HepG2 (cell line): ENCODE results near the gene NISCH. TPM values are rescaled to one million over a fixed set of nuclear protein-coding genes. Genes with fewer than 3 reads are reported as not detected.

Experiments used
- ATM ChIP-seq: fragments of 450-650 bp; IDR thresholded peaks from 2 replicates; pipeline ENCODE4 v1.7.1; 2017; ENCODE audit warnings: mild to moderate bottlenecking, borderline replicate concordance
- JUNB ChIP-seq: sonication (generic); formaldehyde crosslinking; IDR thresholded peaks from 2 replicates; pipeline ENCODE4 v1.8.0; 2022; ENCODE audit warnings: missing genetic modification reagents, mild to moderate bottlenecking, borderline replicate concordance
- MBD4 ChIP-seq: IDR thresholded peaks from 2 replicates; pipeline ENCODE4 v1.6.1; 2012; ENCODE audit warnings: low read length, inconsistent platforms, borderline replicate concordance
- NBN ChIP-seq: fragments of 450-650 bp; conservative IDR thresholded peaks from 2 replicates; pipeline ENCODE4 v1.6.1; 2017
- NR1H2 ChIP-seq: sonication (generic); formaldehyde crosslinking; IDR thresholded peaks from 2 replicates; pipeline ENCODE4 v1.8.1; 2022; ENCODE audit warnings: low read depth, missing genetic modification reagents, borderline replicate concordance
- NR2C2 ChIP-seq: sonication (generic); formaldehyde crosslinking; IDR thresholded peaks from 2 replicates; pipeline ENCODE4 v1.4.0; 2020; ENCODE audit warnings: missing genetic modification reagents, mild to moderate bottlenecking, moderate library complexity, borderline replicate concordance
- RBAK ChIP-seq: sonication (generic); formaldehyde crosslinking; IDR thresholded peaks from 2 replicates; pipeline ENCODE4 v1.5.1; 2020; ENCODE audit warnings: mild to moderate bottlenecking, missing genetic modification reagents
- RBM39 ChIP-seq: fragments of 200-400 bp; formaldehyde crosslinking; IDR thresholded peaks from one replicate; pipeline ENCODE4 v1.6.1; 2018; ENCODE audit warnings: antibody characterized with exemption, mild to moderate bottlenecking, low read depth, low read length; ENCODE audit not compliant: poor library complexity, severe bottlenecking
- RXRA ChIP-seq: sonication (generic); formaldehyde crosslinking; IDR thresholded peaks from 2 replicates; pipeline ENCODE4 v1.5.1; 2020; ENCODE audit warnings: missing genetic modification reagents
- SMARCC2 ChIP-seq: fragments of 450-650 bp; IDR thresholded peaks from 2 replicates; pipeline ENCODE4 v1.6.1; 2017; ENCODE audit warnings: antibody characterized with exemption, mild to moderate bottlenecking
- ZBTB38 ChIP-seq: sonication (generic); formaldehyde crosslinking; IDR thresholded peaks from 2 replicates; pipeline ENCODE4 v1.5.1; 2020; ENCODE audit warnings: mild to moderate bottlenecking, missing genetic modification reagents
- ZFP36L2 ChIP-seq: sonication (generic); formaldehyde crosslinking; IDR thresholded peaks from 2 replicates; pipeline ENCODE4 v1.4.0; 2020; ENCODE audit warnings: missing genetic modification reagents
- ZNF235 ChIP-seq: sonication (generic); formaldehyde crosslinking; IDR thresholded peaks from 2 replicates; pipeline ENCODE4 v1.8.1; 2023; ENCODE audit warnings: mild to moderate bottlenecking, missing genetic modification reagents, borderline replicate concordance
- ZNF619 ChIP-seq: sonication (generic); formaldehyde crosslinking; IDR thresholded peaks from 2 replicates; pipeline ENCODE4 v1.4.0; 2020; ENCODE audit warnings: mild to moderate bottlenecking, missing genetic modification reagents
- ZNF724P ChIP-seq: sonication (generic); formaldehyde crosslinking; IDR thresholded peaks from 2 replicates; pipeline ENCODE4 v1.8.0; 2022; ENCODE audit warnings: missing genetic modification reagents, borderline replicate concordance
- polyA plus RNA-seq, 8 experiments: library from polyadenylated mRNA; depleted of rRNA in 3 of 8; stranded (reverse) in 7 of 8; unstranded in 1 of 8; fragments of >200 nt; fragmentation: Illumina TruSeq in 4 of 8; extraction: Trizol in 4 of 8; gene quantifications; 2 replicates each; pipeline versions ENCODE4 v1.2.1 to v1.2.3, GENCODE V29; 2011 to 2016; ENCODE audit warnings: low read depth in 4 of 8, missing spikeins in 1 of 8, mixed read lengths in 1 of 8; ENCODE audit not compliant: insufficient read depth in 1 of 8
- total RNA-seq, 5 experiments: library from RNA; depleted of rRNA; stranded (reverse); fragments of >200 nt; fragmentation: Illumina TruSeq; extraction: Trizol; gene quantifications; 2 replicates each; pipeline ENCODE4 v1.2.3, GENCODE V29; 2016; ENCODE audit warnings: low read depth in 1 of 5
- TF ChIP-seq, protein P1 (sequence below): sonication (generic); formaldehyde crosslinking; IDR thresholded peaks from 2 replicates; pipeline ENCODE4 v1.4.0; 2020; ENCODE audit warnings: missing genetic modification reagents
- TF ChIP-seq, protein P2 (sequence below): sonication (generic); formaldehyde crosslinking; IDR thresholded peaks from 2 replicates; pipeline ENCODE4 v1.4.0; 2020; ENCODE audit warnings: missing genetic modification reagents
- TF ChIP-seq, protein P3 (sequence below): sonication (generic); formaldehyde crosslinking; IDR thresholded peaks from 2 replicates; pipeline ENCODE4 v1.4.0; 2020; ENCODE audit warnings: missing genetic modification reagents, mild to moderate bottlenecking, borderline replicate concordance
- TF ChIP-seq, protein P4 (sequence below): sonication (generic); formaldehyde crosslinking; IDR thresholded peaks from 2 replicates; pipeline ENCODE4 v1.9.0; 2021; ENCODE audit warnings: missing genetic modification reagents, borderline replicate concordance

The NISCH gene
- total and polyA plus RNA-seq, 2 of the 13 experiments (the other 11 are each of a cell fraction or from before 2014, with no cell fraction given), result 27.0 to 47.6 TPM

DNA sequence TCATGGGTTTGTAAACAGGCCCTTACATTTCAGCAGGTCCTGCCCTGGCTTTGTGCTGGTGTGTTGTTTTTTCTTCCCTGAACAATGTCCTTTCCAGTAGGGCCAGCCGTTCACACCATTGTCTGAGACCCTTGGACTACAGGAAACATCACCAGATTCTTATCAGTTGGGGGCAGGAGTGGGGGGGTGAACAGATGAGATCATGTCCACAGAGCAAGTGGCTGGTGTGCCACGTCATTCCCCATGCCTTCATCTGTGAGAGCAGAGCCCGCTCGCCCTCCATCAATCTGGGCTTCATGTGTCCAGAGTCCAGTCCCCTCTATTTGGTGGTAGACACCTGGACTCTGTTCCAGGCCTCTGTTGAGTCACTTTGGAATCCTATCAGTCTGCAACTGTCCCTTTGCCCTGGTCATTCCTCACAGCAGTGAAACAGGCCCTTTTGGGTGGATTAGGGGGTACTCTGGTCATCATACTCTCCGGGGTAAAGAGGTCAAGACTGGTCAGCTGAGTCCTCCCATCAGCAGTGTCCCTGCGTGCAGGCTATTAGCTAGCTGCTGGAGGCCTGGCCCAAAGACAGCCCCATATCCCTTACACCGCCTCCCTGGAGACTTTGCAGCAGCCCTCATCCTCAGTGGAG is 25.5 kb upstream of the NISCH start (continued):
- TF ChIP-seq, protein P1, sequence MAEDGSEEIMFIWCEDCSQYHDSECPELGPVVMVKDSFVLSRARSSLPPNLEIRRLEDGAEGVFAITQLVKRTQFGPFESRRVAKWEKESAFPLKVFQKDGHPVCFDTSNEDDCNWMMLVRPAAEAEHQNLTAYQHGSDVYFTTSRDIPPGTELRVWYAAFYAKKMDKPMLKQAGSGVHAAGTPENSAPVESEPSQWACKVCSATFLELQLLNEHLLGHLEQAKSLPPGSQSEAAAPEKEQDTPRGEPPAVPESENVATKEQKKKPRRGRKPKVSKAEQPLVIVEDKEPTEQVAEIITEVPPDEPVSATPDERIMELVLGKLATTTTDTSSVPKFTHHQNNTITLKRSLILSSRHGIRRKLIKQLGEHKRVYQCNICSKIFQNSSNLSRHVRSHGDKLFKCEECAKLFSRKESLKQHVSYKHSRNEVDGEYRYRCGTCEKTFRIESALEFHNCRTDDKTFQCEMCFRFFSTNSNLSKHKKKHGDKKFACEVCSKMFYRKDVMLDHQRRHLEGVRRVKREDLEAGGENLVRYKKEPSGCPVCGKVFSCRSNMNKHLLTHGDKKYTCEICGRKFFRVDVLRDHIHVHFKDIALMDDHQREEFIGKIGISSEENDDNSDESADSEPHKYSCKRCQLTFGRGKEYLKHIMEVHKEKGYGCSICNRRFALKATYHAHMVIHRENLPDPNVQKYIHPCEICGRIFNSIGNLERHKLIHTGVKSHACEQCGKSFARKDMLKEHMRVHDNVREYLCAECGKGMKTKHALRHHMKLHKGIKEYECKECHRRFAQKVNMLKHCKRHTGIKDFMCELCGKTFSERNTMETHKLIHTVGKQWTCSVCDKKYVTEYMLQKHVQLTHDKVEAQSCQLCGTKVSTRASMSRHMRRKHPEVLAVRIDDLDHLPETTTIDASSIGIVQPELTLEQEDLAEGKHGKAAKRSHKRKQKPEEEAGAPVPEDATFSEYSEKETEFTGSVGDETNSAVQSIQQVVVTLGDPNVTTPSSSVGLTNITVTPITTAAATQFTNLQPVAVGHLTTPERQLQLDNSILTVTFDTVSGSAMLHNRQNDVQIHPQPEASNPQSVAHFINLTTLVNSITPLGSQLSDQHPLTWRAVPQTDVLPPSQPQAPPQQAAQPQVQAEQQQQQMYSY (CRISPR knock-in tag), result no peak
- no peak for TF ChIP-seq RBM39
- 0 out of 2 replicates have a peak, but pooled peaks have one; percentile 23 for TF ChIP-seq ZNF619
- TF ChIP-seq, protein P2, sequence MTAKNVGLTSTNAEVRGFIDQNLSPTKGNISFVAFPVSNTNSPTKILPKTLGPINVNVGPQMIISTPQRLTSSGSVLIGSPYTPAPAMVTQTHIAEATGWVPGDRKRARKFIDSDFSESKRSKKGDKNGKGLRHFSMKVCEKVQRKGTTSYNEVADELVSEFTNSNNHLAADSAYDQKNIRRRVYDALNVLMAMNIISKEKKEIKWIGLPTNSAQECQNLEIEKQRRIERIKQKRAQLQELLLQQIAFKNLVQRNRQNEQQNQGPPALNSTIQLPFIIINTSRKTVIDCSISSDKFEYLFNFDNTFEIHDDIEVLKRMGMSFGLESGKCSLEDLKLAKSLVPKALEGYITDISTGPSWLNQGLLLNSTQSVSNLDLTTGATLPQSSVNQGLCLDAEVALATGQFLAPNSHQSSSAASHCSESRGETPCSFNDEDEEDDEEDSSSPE (CRISPR knock-in tag), result 0 out of 2 replicates have a peak, but pooled peaks have one; percentile 39
- TF ChIP-seq ZNF724P (CRISPR knock-in tag), result no peak
- no peak for TF ChIP-seq ZNF235 (CRISPR knock-in tag)
- peak; percentile 85 for TF ChIP-seq RXRA (CRISPR knock-in tag)
- TF ChIP-seq MBD4, result no peak
- TF ChIP-seq SMARCC2, result no peak
- 0 out of 2 replicates have a peak, but pooled peaks have one; percentile 71 for TF ChIP-seq JUNB (CRISPR knock-in tag)
- no peak for TF ChIP-seq NBN
- TF ChIP-seq ZFP36L2 (CRISPR knock-in tag), result no peak
- TF ChIP-seq RBAK, result no peak
- no peak for TF ChIP-seq ATM
- TF ChIP-seq NR1H2 (CRISPR knock-in tag), result no peak
- peak; percentile 21; the same call in 1 of the 2 replicates for TF ChIP-seq ZBTB38 (CRISPR knock-in tag)
- TF ChIP-seq, protein P3, sequence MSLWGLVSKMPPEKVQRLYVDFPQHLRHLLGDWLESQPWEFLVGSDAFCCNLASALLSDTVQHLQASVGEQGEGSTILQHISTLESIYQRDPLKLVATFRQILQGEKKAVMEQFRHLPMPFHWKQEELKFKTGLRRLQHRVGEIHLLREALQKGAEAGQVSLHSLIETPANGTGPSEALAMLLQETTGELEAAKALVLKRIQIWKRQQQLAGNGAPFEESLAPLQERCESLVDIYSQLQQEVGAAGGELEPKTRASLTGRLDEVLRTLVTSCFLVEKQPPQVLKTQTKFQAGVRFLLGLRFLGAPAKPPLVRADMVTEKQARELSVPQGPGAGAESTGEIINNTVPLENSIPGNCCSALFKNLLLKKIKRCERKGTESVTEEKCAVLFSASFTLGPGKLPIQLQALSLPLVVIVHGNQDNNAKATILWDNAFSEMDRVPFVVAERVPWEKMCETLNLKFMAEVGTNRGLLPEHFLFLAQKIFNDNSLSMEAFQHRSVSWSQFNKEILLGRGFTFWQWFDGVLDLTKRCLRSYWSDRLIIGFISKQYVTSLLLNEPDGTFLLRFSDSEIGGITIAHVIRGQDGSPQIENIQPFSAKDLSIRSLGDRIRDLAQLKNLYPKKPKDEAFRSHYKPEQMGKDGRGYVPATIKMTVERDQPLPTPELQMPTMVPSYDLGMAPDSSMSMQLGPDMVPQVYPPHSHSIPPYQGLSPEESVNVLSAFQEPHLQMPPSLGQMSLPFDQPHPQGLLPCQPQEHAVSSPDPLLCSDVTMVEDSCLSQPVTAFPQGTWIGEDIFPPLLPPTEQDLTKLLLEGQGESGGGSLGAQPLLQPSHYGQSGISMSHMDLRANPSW (CRISPR knock-in tag), result no peak
- TF ChIP-seq, protein P4, sequence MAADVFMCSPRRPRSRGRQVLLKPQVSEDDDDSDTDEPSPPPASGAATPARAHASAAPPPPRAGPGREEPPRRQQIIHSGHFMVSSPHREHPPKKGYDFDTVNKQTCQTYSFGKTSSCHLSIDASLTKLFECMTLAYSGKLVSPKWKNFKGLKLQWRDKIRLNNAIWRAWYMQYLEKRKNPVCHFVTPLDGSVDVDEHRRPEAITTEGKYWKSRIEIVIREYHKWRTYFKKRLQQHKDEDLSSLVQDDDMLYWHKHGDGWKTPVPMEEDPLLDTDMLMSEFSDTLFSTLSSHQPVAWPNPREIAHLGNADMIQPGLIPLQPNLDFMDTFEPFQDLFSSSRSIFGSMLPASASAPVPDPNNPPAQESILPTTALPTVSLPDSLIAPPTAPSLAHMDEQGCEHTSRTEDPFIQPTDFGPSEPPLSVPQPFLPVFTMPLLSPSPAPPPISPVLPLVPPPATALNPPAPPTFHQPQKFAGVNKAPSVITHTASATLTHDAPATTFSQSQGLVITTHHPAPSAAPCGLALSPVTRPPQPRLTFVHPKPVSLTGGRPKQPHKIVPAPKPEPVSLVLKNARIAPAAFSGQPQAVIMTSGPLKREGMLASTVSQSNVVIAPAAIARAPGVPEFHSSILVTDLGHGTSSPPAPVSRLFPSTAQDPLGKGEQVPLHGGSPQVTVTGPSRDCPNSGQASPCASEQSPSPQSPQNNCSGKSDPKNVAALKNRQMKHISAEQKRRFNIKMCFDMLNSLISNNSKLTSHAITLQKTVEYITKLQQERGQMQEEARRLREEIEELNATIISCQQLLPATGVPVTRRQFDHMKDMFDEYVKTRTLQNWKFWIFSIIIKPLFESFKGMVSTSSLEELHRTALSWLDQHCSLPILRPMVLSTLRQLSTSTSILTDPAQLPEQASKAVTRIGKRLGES (CRISPR knock-in tag), result no peak
- peak; percentile 83 for TF ChIP-seq NR2C2 (CRISPR knock-in tag)
